OCI-LY1 (cell line): ENCODE results near the gene JAKMIP1.

ENCODE experiments used
- H2AFZ ChIP-seq: fragments of 200-600 bp; sonication (generic), shearing (Covaris generic); 2 replicates; pipeline ENCODE4 v1.6.0; 2014; ENCODE audit warnings: antibody characterized with exemption, mild to moderate bottlenecking, low read length
- H3F3A ChIP-seq: fragments of 200-600 bp; sonication (generic), shearing (Covaris generic); 2 replicates; pipeline ENCODE4 v1.6.0; 2014; ENCODE audit warnings: mild to moderate bottlenecking, antibody characterized with exemption, low read length, moderate library complexity; ENCODE audit not compliant: insufficient read depth
- H3K27ac ChIP-seq: fragments of 200-600 bp; sonication (generic); 2 replicates; pipeline ENCODE4 v1.5.1; 2014; ENCODE audit warnings: low read length, mixed run types, mild to moderate bottlenecking, low read depth; ENCODE audit not compliant: poor library complexity, severe bottlenecking
- H3K27me3 ChIP-seq: fragments of 200-600 bp; sonication (generic); 2 replicates; pipeline ENCODE4 v1.6.0; 2014; ENCODE audit warnings: antibody characterized with exemption, mild to moderate bottlenecking, low read length, moderate library complexity; ENCODE audit not compliant: insufficient read depth
- H3K36me3 ChIP-seq: fragments of 200-600 bp; sonication (generic); 2 replicates; pipeline ENCODE4 v1.6.1; 2014; ENCODE audit warnings: mild to moderate bottlenecking, antibody characterized with exemption, low read length, moderate library complexity, mixed read lengths; ENCODE audit not compliant: insufficient read depth
- H3K4me1 ChIP-seq: fragments of 200-600 bp; sonication (generic); 2 replicates; pipeline ENCODE4 v1.5.1; 2014; ENCODE audit warnings: mild to moderate bottlenecking, low read length, moderate library complexity; ENCODE audit not compliant: insufficient read depth, severe bottlenecking
- H3K4me2 ChIP-seq: fragments of 200-600 bp; sonication (generic), shearing (Covaris generic); 2 replicates; pipeline ENCODE4 v1.6.1; 2014; ENCODE audit warnings: low read length
- H3K4me3 ChIP-seq: fragments of 200-600 bp; sonication (generic); 2 replicates; pipeline ENCODE4 v1.5.1; 2014; ENCODE audit warnings: low read length, low read depth, mild to moderate bottlenecking, mixed read lengths; ENCODE audit not compliant: poor library complexity, severe bottlenecking
- H3K79me2 ChIP-seq: fragments of 200-600 bp; shearing (Covaris generic); 2 replicates; pipeline ENCODE4 v1.6.1; 2016; ENCODE audit warnings: mixed run types, low read length, mixed read lengths; ENCODE audit not compliant: insufficient read depth
- H3K9ac ChIP-seq: fragments of 200-600 bp; sonication (generic), shearing (Covaris generic); 2 replicates; pipeline ENCODE4 v1.6.1; 2014; ENCODE audit warnings: mild to moderate bottlenecking, low read length, mixed read lengths
- H3K9me2 ChIP-seq: fragments of 200-600 bp; sonication (generic), shearing (Covaris generic); 2 replicates; pipeline ENCODE4 v1.6.1; 2014; ENCODE audit warnings: low read depth, mild to moderate bottlenecking, low read length, mixed read lengths
- H3K9me3 ChIP-seq: fragments of 200-600 bp; shearing (Covaris generic); 2 replicates; pipeline ENCODE4 v1.6.1; 2014; ENCODE audit warnings: low read length, mixed read lengths
- H4K20me1 ChIP-seq: fragments of 200-600 bp; sonication (generic), shearing (Covaris generic); 2 replicates; pipeline ENCODE4 v1.6.0; 2016; ENCODE audit warnings: mild to moderate bottlenecking, low read length; ENCODE audit not compliant: insufficient read depth
- CTCF ChIP-seq: fragments of 200-600 bp; sonication (generic), shearing (Covaris generic); IDR thresholded peaks from 2 replicates; pipeline ENCODE4 v1.5.1; 2017; ENCODE audit warnings: mild to moderate bottlenecking, antibody characterized with exemption, low read length, moderate library complexity, mixed read lengths
- EZH2 ChIP-seq: fragments of 200-600 bp; sonication (generic), shearing (Covaris generic); IDR thresholded peaks from 2 replicates; pipeline ENCODE4 v1.8.0; 2017; ENCODE audit warnings: borderline replicate concordance, mixed run types, mild to moderate bottlenecking, antibody characterized with exemption, low read length, moderate library complexity, mixed read lengths

The JAKMIP1 gene

GRCh38 chr4:6088950-6089349 is 111.4 kb downstream of the JAKMIP1 start:
- no peaks in the 10 kb centered on the region for H3F3A ChIP-seq
- no peaks in the 10 kb centered on the region for H3K36me3 ChIP-seq
- H3K4me3 ChIP-seq = no peak overlapping the region
- no peak overlapping the region for H2AFZ ChIP-seq
- no peak overlapping the region for H3K4me2 ChIP-seq
- TF ChIP-seq EZH2 (no peak), CTCF (no peak)
- no peaks in the 10 kb centered on the region for H3K79me2 ChIP-seq
- no peaks in the 10 kb centered on the region for H3K9me2 ChIP-seq
- no peak overlapping the region for H3K27ac ChIP-seq
- H3K9ac ChIP-seq = no peak overlapping the region
- H4K20me1 ChIP-seq = no peaks in the 10 kb centered on the region
- no peaks in the 10 kb centered on the region for H3K4me1 ChIP-seq
- H3K27me3 ChIP-seq = no peaks in the 10 kb centered on the region
- H3K9me3 ChIP-seq = no peaks in the 10 kb centered on the region

- H3K4me1 ChIP-seq = no peaks in the 10 kb centered on the region
- H3F3A ChIP-seq = no peaks in the 10 kb centered on the region
- H4K20me1 ChIP-seq = no peaks in the 10 kb centered on the region
- H2AFZ ChIP-seq = no peak overlapping the region
- no peak overlapping the region for H3K27ac ChIP-seq
- H3K4me3 ChIP-seq = no peak overlapping the region
- no peaks in the 10 kb centered on the region for H3K9me2 ChIP-seq
- H3K9me3 ChIP-seq = no peaks in the 10 kb centered on the region
- H3K36me3 ChIP-seq = no peaks in the 10 kb centered on the region
- no peak overlapping the region for H3K4me2 ChIP-seq
- H3K27me3 ChIP-seq = no peaks in the 10 kb centered on the region
- no peak overlapping the region for H3K9ac ChIP-seq
- TF ChIP-seq EZH2 (no peak), CTCF (no peak)
- no peaks in the 10 kb centered on the region for H3K79me2 ChIP-seq
Measured at GRCh38 chr4:6087669-6088341, 112.5 kb downstream of the JAKMIP1 start.

GRCh38 chr4:6086846-6087245 is 113.5 kb downstream of the JAKMIP1 start:
- Histone ChIP-seq H3K4me2 (no peak overlapping the region), H3F3A (no peaks in the 10 kb centered on the region), H4K20me1 (no peaks in the 10 kb centered on the region), H3K9me3 (no peaks in the 10 kb centered on the region), H3K27ac (no peak overlapping the region), H3K27me3 (no peaks in the 10 kb centered on the region), H2AFZ (no peak overlapping the region), H3K9ac (no peak overlapping the region), H3K4me3 (no peak overlapping the region), H3K9me2 (no peaks in the 10 kb centered on the region), H3K36me3 (no peaks in the 10 kb centered on the region), H3K4me1 (no peaks in the 10 kb centered on the region), H3K79me2 (no peaks in the 10 kb centered on the region)
- no peak for TF ChIP-seq CTCF
- TF ChIP-seq EZH2 = no peak
